HepG2 (cell line): ENCODE results near the gene ABCC12. TPM values are rescaled to one million over a fixed set of nuclear protein-coding genes. Genes with fewer than 3 reads are reported as not detected.
A peak's percentile ranks its signal among the peaks of the same experiment; 100 is the strongest.
"Not testable (repeated sequence)": the region's sequence is repeated elsewhere in the genome, so short reads cannot be mapped to it uniquely, and the experiment has no call there.

ENCODE experiments used
- ATAC-seq: fragments of 200-7000 bp; cut with Tn5 transposase; 3 replicates; pipeline ENCODE4 v1.9.1; 2020; ENCODE audit warnings: mild to moderate bottlenecking, moderate library complexity
- BruUV-seq: library from RNA; stranded (reverse); fragments of 400-500 nt; replicated peaks from 2 replicates; lab custom pipeline; 2021; lab: Mats Ljungman, UMichigan
- CTCF ChIA-PET: fragments of 300-600 bp; formaldehyde crosslinking; extraction: SDS; loops from one replicate; lab custom pipeline; 2021; ENCODE audit warnings: low total read pairs, inconsistent platforms, low intra/inter-chr PET ratio; lab: Yijun Ruan, JAX
- POLR2A ChIA-PET: fragments of 350-600 bp; sonication (Branson Sonifier 250); formaldehyde crosslinking; loops from one replicate; lab custom pipeline; 2020; ENCODE audit warnings: antibody characterized with exemption, inconsistent platforms; lab: Yijun Ruan, JAX
- DNase-seq: peaks from one replicate; pipeline ENCODE4 v3.0.0-alpha.2; 2015; ENCODE audit warnings: low spot score
- FAIRE-seq: peaks from 3 replicates; lab custom pipeline; 2011; peaks lifted over from hg19 to GRCh38; lab: Jason Lieb, UNC
- H2AFZ ChIP-seq: one replicate; pipeline ENCODE4 v1.6.1; 2011; ENCODE audit warnings: low read length, inconsistent platforms
- H3K27ac ChIP-seq: fragments of 300-600 bp; 3 replicates; pipeline ENCODE4 v1.8.0; 2011; ENCODE audit warnings: mixed run types, mild to moderate bottlenecking, mixed read lengths, low read length, inconsistent platforms; ENCODE audit not compliant: insufficient read depth; ENCODE audit errors: extremely low read length
- H3K27me3 ChIP-seq, 2 experiments: fragments of 200-600 bp in 1 of 2; 2 replicates in 1 of 2; 3 replicates in 1 of 2; pipeline versions ENCODE4 v1.6.0 to v1.8.0; 2011; ENCODE audit warnings: low read length in 2 of 2, mild to moderate bottlenecking in 2 of 2, moderate library complexity in 2 of 2, inconsistent platforms in 1 of 2; ENCODE audit not compliant: insufficient read depth in 2 of 2, control insufficient read depth in 1 of 2
- H3K36me3 ChIP-seq, 2 experiments: fragments of 200-600 bp in 1 of 2; replicated peaks in 1 of 2; 2 replicates in 1 of 2; 3 replicates in 1 of 2; pipeline versions ENCODE4 v1.5.1 to v1.8.0; 2011; ENCODE audit warnings: low read length in 2 of 2, inconsistent platforms in 1 of 2; ENCODE audit not compliant: insufficient read depth in 2 of 2, control insufficient read depth in 1 of 2
- H3K4me1 ChIP-seq: 2 replicates; pipeline ENCODE4 v1.5.1; 2012; ENCODE audit warnings: low read length, inconsistent platforms; ENCODE audit not compliant: insufficient read depth
- H3K4me2 ChIP-seq: 2 replicates; pipeline ENCODE4 v1.6.0; 2011; ENCODE audit warnings: low read depth, low read length, inconsistent platforms
- H3K4me3 ChIP-seq, 3 experiments: fragments of 200-600 bp in 1 of 3; sonication (generic), shearing (Covaris generic) in 1 of 3; replicated peaks in 1 of 3; 2 replicates each; pipeline ENCODE4 v1.5.1; 2011 to 2016; ENCODE audit warnings: low read length in 3 of 3, inconsistent platforms in 2 of 3, low read depth in 2 of 3, mild to moderate bottlenecking in 2 of 3, control low read depth in 1 of 3, mixed read lengths in 1 of 3; ENCODE audit not compliant: insufficient read depth in 1 of 3
- H3K79me2 ChIP-seq: one replicate; pipeline ENCODE4 v1.6.1; 2011; ENCODE audit warnings: low read length, inconsistent platforms; ENCODE audit not compliant: insufficient read depth
- H3K9ac ChIP-seq: 2 replicates; pipeline ENCODE4 v1.6.0; 2011; ENCODE audit warnings: mild to moderate bottlenecking, low read depth, low read length, inconsistent platforms; ENCODE audit not compliant: insufficient read depth
- H3K9me3 ChIP-seq: 2 replicates; pipeline ENCODE4 v1.5.1; 2012; ENCODE audit warnings: mild to moderate bottlenecking, low read length
- H4K20me1 ChIP-seq: 2 replicates; pipeline ENCODE4 v1.6.0; 2011; ENCODE audit warnings: inconsistent platforms, mild to moderate bottlenecking, low read length, moderate library complexity; ENCODE audit not compliant: insufficient read depth
- ARID4A ChIP-seq: sonication (generic); formaldehyde crosslinking; IDR thresholded peaks from 2 replicates; pipeline ENCODE4 v1.5.0; 2020; ENCODE audit warnings: mild to moderate bottlenecking, missing genetic modification reagents, borderline replicate concordance
- NRL ChIP-seq: sonication (generic); formaldehyde crosslinking; IDR thresholded peaks from 2 replicates; pipeline ENCODE4 v1.5.0; 2020; ENCODE audit warnings: missing genetic modification reagents, mild to moderate bottlenecking, moderate library complexity, borderline replicate concordance
- SP4 ChIP-seq: sonication (generic); formaldehyde crosslinking; IDR thresholded peaks from 2 replicates; pipeline ENCODE4 v1.8.1; 2023; ENCODE audit warnings: mild to moderate bottlenecking, missing genetic modification reagents
- ZNF225 ChIP-seq: sonication (generic); formaldehyde crosslinking; IDR thresholded peaks from 2 replicates; pipeline ENCODE4 v1.4.0; 2020; ENCODE audit warnings: mild to moderate bottlenecking, missing genetic modification reagents
- WGBS: methylation state at CpG from one replicate; pipeline ENCODE4 v1.1.6; 2017; ENCODE audit warnings: low lambda C conversion rate; 5-methylcytosine and 5-hydroxymethylcytosine counted together
- in situ Hi-C: cut with HindIII; loops from 2 replicates; pipeline ENCODE4 v1.10.0; 2017; ENCODE audit warnings: low pct_unique_long_range_greater_than_20kb; ENCODE audit not compliant: extremely low pct_ligation_motif_present
- intact Hi-C: fragments of 100-400 bp; cut with micrococcal nuclease; formaldehyde crosslinking; loops from one replicate; pipeline ENCODE4 v1.10.0; 2022; ENCODE audit not compliant: unreplicated experiment
- polyA plus RNA-seq, 8 experiments: library from polyadenylated mRNA; depleted of rRNA in 3 of 8; stranded (reverse) in 7 of 8; unstranded in 1 of 8; fragments of >200 nt; fragmentation: Illumina TruSeq in 4 of 8; extraction: Trizol in 4 of 8; gene quantifications; 2 replicates each; pipeline versions ENCODE4 v1.2.1 to v1.2.3, GENCODE V29; 2011 to 2016; ENCODE audit warnings: low read depth in 4 of 8, missing spikeins in 1 of 8, mixed read lengths in 1 of 8; ENCODE audit not compliant: insufficient read depth in 1 of 8
- total RNA-seq, 5 experiments: library from RNA; depleted of rRNA; stranded (reverse); fragments of >200 nt; fragmentation: Illumina TruSeq; extraction: Trizol; gene quantifications; 2 replicates each; pipeline ENCODE4 v1.2.3, GENCODE V29; 2016; ENCODE audit warnings: low read depth in 1 of 5
- TF ChIP-seq, protein P1 (sequence below): fragments of 450-650 bp; IDR thresholded peaks from 2 replicates; pipeline ENCODE4 v1.6.1; 2016

ABCC12 gene
- total and polyA plus RNA-seq, 2 of the 13 experiments (the other 11 are each of a cell fraction or from before 2014, with no cell fraction given): not detected

GRCh38 chr16:48181746-48182520, 26.1 kb upstream of the ABCC12 start:
- H3K9me3 ChIP-seq, in situ Hi-C loops, H3K27me3 ChIP-seq, BruUV-seq, intact Hi-C loops, H3K27ac ChIP-seq, H3K36me3 ChIP-seq, FAIRE-seq, ATAC-seq, H3K4me2 ChIP-seq, DNase-seq, H3K9ac ChIP-seq, H4K20me1 ChIP-seq, H3K79me2 ChIP-seq, H3K4me3 ChIP-seq, CTCF ChIA-PET, H2AFZ ChIP-seq: not testable (repeated sequence)
- TF ChIP-seq ARID4A: 0 out of 2 replicates have a peak, but pooled peaks have one; percentile 7
- 0 out of 2 replicates have a peak, but pooled peaks have one; percentile 33 for TF ChIP-seq NRL (CRISPR knock-in tag)
- TF ChIP-seq ZNF225 (CRISPR knock-in tag): 0 out of 2 replicates have a peak, but pooled peaks have one; percentile 49
- TF ChIP-seq, protein P1, sequence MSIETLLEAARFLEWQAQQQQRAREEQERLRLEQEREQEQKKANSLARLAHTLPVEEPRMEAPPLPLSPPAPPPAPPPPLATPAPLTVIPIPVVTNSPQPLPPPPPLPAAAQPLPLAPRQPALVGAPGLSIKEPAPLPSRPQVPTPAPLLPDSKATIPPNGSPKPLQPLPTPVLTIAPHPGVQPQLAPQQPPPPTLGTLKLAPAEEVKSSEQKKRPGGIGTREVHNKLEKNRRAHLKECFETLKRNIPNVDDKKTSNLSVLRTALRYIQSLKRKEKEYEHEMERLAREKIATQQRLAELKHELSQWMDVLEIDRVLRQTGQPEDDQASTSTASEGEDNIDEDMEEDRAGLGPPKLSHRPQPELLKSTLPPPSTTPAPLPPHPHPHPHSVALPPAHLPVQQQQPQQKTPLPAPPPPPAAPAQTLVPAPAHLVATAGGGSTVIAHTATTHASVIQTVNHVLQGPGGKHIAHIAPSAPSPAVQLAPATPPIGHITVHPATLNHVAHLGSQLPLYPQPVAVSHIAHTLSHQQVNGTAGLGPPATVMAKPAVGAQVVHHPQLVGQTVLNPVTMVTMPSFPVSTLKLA: peak; percentile 95
- TF ChIP-seq SP4 (CRISPR knock-in tag): 0 out of 2 replicates have a peak, but pooled peaks have one; percentile 21
- POLR2A ChIA-PET: interaction anchor here (1.1 kb wide), 1 partner anchor 8 kb away, joined by 3 read pairs; no protein-coding TSS in a partner anchor
- WGBS: 73% methylated on average over 13 of the region's 14 CpGs
- H3K4me1 ChIP-seq: peaks cover 50% of the 10 kb centered on the region
